GM21367 (cell line): ENCODE data around the gene HS6ST1.

Experiments used
- ATAC-seq: cut with Tn5 transposase; IDR thresholded peaks from one replicate; pipeline ENCODE4 v1.9.1; 2021; ENCODE audit not compliant: unreplicated experiment

Gene HS6ST1

GRCh38 chr2:128300151-128301020, 18.3 kb downstream of the HS6ST1 start:
- ATAC-seq = no peak

GRCh38 chr2:128299628-128300027, 19.0 kb downstream of the HS6ST1 start:
- no peak for ATAC-seq

GRCh38 chr2:128298846-128299507, 19.7 kb downstream of the HS6ST1 start:
- ATAC-seq = no peak

- no peak for ATAC-seq
Observed at GRCh38 chr2:128298286-128298685, 20.4 kb downstream of the HS6ST1 start.

- ATAC-seq = no peak
Observed at GRCh38 chr2:128293870-128294455, 24.7 kb downstream of the HS6ST1 start.

GRCh38 chr2:128293426-128293755, 25.3 kb downstream of the HS6ST1 start:
- no peak for ATAC-seq

- no peak for ATAC-seq
Observed at GRCh38 chr2:128292599-128293425, 25.9 kb downstream of the HS6ST1 start.

GRCh38 chr2:128291844-128292598, 26.6 kb downstream of the HS6ST1 start:
- ATAC-seq = no peak

GRCh38 chr2:128291161-128291843, 27.4 kb downstream of the HS6ST1 start:
- ATAC-seq = no peak

- no peak for ATAC-seq
Observed at GRCh38 chr2:128290356-128290755, 28.3 kb downstream of the HS6ST1 start.

- ATAC-seq = no peak
Observed at GRCh38 chr2:128289439-128289838, 29.2 kb downstream of the HS6ST1 start.

- ATAC-seq = no peak
Observed at GRCh38 chr2:128288781-128289180, 29.9 kb downstream of the HS6ST1 start.

- ATAC-seq = no peak
Observed at GRCh38 chr2:128287780-128288735, 30.6 kb downstream of the HS6ST1 start.

GRCh38 chr2:128286905-128287779, 31.5 kb downstream of the HS6ST1 start:
- no peak for ATAC-seq

GRCh38 chr2:128286011-128286721, 32.5 kb downstream of the HS6ST1 start:
- no peak for ATAC-seq

GRCh38 chr2:128285329-128285931, 33.2 kb downstream of the HS6ST1 start:
- ATAC-seq = no peak

- no peak for ATAC-seq
Observed at GRCh38 chr2:128284841-128285240, 33.8 kb downstream of the HS6ST1 start.
